Measurements from ENCODE around the gene ACVR1.
A peak's percentile ranks its signal among the peaks of the same experiment; 100 is the strongest.

Gene ACVR1

GRCh38 chr2:157853211-157853610 is 22.9 kb downstream of the ACVR1 start:
- DNase-seq (ENCODE audit: low read depth): peak; percentile 22

- no peak for DNase-seq (ENCODE audit: low read depth)
Observed at GRCh38 chr2:157849591-157849990, 26.5 kb downstream of the ACVR1 start.

- no peak for DNase-seq (ENCODE audit: low read depth)
Observed at GRCh38 chr2:157848213-157848612, 27.9 kb downstream of the ACVR1 start.

- DNase-seq (ENCODE audit: low read depth): no peak
Observed at GRCh38 chr2:157845081-157845480, 31.0 kb downstream of the ACVR1 start.

GRCh38 chr2:157843935-157844334 is 32.2 kb downstream of the ACVR1 start:
- no peak for DNase-seq (ENCODE audit: low read depth)

- no peak for DNase-seq (ENCODE audit: low read depth)
Observed at GRCh38 chr2:157843081-157843480, 33.0 kb downstream of the ACVR1 start.

GRCh38 chr2:157842106-157842879 is 33.8 kb downstream of the ACVR1 start:
- no peak for DNase-seq (ENCODE audit: low read depth)

GRCh38 chr2:157841485-157841884 is 34.6 kb downstream of the ACVR1 start:
- DNase-seq (ENCODE audit: low read depth): no peak

- no peak for DNase-seq (ENCODE audit: low read depth)
Observed at GRCh38 chr2:157840568-157841156, 35.5 kb downstream of the ACVR1 start.

GRCh38 chr2:157839822-157840221 is 36.3 kb downstream of the ACVR1 start:
- no peak for DNase-seq (ENCODE audit: low read depth)

- DNase-seq (ENCODE audit: low read depth): peak; percentile 61
Observed at GRCh38 chr2:157839162-157839801, 36.8 kb downstream of the ACVR1 start.

GRCh38 chr2:157838442-157839161 is 37.5 kb downstream of the ACVR1 start:
- peak; percentile 85 for DNase-seq (ENCODE audit: low read depth)

GRCh38 chr2:157837851-157838441 is 38.2 kb downstream of the ACVR1 start:
- peak; percentile 27 for DNase-seq (ENCODE audit: low read depth)

GRCh38 chr2:157836531-157836930 is 39.6 kb downstream of the ACVR1 start:
- no peak for DNase-seq (ENCODE audit: low read depth)

- no peak for DNase-seq (ENCODE audit: low read depth)
Observed at GRCh38 chr2:157835425-157835824, 40.7 kb downstream of the ACVR1 start.

GRCh38 chr2:157835006-157835405 is 41.1 kb downstream of the ACVR1 start:
- DNase-seq (ENCODE audit: low read depth): no peak

- DNase-seq (ENCODE audit: low read depth): no peak
Observed at GRCh38 chr2:157833721-157834120, 42.4 kb downstream of the ACVR1 start.

GRCh38 chr2:157831573-157832315 is 44.4 kb downstream of the ACVR1 start:
- no peak for DNase-seq (ENCODE audit: low read depth)

GRCh38 chr2:157830696-157831570 is 45.2 kb downstream of the ACVR1 start:
- DNase-seq (ENCODE audit: low read depth): peak; percentile 97

- no peak for DNase-seq (ENCODE audit: low read depth)
Observed at GRCh38 chr2:157830266-157830665, 45.9 kb downstream of the ACVR1 start.

All from ELR (cell line).